ENCODE data around the gene RRAGD.

DNA sequence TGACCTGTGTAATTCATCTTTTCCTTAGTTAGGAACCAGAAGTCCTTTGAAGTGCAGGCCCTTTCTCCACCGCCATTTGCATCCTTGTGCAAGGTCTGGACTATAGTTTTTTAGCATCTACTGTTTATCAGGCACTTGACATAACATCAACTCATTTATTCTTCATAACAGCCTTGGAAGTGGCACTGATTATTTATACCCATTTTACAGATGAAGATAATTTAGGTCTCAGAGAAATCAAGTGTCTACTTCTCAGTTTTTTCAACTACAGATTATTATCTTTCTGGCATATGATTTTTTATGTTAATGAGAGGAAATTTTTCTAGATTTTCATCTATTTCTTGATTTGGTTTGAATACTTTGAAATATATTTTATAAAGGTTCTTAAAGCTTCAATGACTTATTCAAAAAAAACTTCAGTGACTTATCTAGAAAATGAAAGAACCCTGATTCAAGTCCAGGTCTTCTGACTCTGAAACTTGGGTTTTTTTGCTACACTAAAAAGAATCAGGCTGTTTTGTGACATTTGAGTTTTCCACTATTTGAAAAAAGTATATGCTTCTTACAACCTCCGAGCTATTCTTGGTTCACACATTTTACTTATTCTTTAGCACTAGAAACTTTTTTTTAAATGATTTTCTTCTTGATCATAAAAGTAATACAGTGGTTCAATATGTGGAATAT is 56.4 kb downstream of the RRAGD start:
- TF ChIP-seq POLR2A (IDR thresholded peaks at IDR 0.05; ENCODE audit: low read depth, low read length) = no peak
- TF ChIP-seq TAF1 (IDR thresholded peaks at IDR 0.05; ENCODE audit: borderline replicate concordance, low read depth, low read length) = no peak

All from GM12892 (cell line).